ENCODE results near the gene RAB7A. TPM values are rescaled to one million over a fixed set of nuclear protein-coding genes. Genes with fewer than 3 reads are reported as not detected.

Gene RAB7A
- total and polyA plus RNA-seq, 4 experiments from 2014 or later = 141 to 269 (median 168) TPM

DNA sequence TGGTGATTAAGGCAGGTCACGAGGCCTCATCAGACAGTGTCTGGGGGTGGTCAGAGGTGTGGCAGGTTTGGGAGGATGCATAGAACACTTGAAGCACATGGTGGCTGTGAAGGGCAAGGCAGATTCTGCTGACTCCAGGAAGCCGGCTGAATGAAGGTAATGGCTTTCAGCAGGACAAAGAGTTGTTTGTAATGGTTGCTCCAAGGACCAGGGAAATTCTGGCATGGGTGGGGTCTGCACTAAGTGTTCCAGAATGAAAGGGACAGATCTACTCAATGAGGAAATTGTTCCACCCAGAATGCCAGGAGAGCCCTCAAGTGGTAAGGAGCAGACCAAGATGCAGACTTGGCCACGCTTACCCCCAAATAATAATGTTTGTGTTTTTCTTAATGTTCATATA, 82.7 kb downstream of the RAB7A start:
- Mint-ChIP-seq H3K4me1 (peaks cover 22 to 38% (median 30%) of the 10 kb centered on the region in 4 donors), H3K4me3 (no peak overlapping the region), H3K27me3 (no peaks in the 10 kb centered on the region), H3K9me3 (no peaks in the 10 kb centered on the region), H3K27ac (peak overlapping the region in 3 of 7 donors; percentile 14 to 62 (median 47)), H3K36me3 (peaks cover 55 to 74% of the 10 kb centered on the region in 2 donors)
- no peak for DNase-seq
- Histone ChIP-seq H3K27ac (ENCODE audit: low read depth, low read length) (no peak overlapping the region), H3K36me3 (ENCODE audit: insufficient read depth, low read length) (peaks cover 48% of the 10 kb centered on the region), H3K9me3 (ENCODE audit: control insufficient read depth in 1 of 2, low read length in 2 of 2) (no peaks in the 10 kb centered on the region), H3K27me3 (ENCODE audit: insufficient read depth, low read length) (no peaks in the 10 kb centered on the region), H3K4me3 (ENCODE audit: low read length in 2 of 2) (no peak overlapping the region), H3K4me1 (ENCODE audit: insufficient read depth, low read length) (peaks cover 27% of the 10 kb centered on the region)
- CTCF ChIA-PET (ENCODE audit: partially characterized antibody) = interaction anchor here (0.8 to 3.3 kb wide), 3 partner anchors 14 to 128 kb away, joined by 3 to 20 read pairs (median 9); no protein-coding TSS in a partner anchor
- POLR2A ChIA-PET (ENCODE audit: partially characterized antibody) = no interaction called here
- intact Hi-C loops (cut with micrococcal nuclease) = no loop called here

DNA sequence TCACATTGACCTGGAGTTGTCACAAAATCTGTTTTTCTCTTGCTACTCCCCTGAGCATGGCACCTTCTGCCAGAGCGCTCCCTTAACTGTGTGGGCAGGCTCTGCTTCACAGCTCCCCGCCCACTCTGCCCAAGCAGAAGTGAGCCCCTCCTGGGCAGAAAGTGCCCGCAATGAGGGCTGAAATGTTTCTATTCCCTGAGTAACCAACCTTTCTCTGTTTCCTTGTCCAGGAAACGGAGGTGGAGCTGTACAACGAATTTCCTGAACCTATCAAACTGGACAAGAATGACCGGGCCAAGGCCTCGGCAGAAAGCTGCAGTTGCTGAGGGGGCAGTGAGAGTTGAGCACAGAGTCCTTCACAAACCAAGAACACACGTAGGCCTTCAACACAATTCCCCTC, 87.1 kb downstream of the RAB7A start:
- Histone ChIP-seq H3K27me3 (ENCODE audit: insufficient read depth, low read length) (no peaks in the 10 kb centered on the region), H3K4me1 (ENCODE audit: insufficient read depth, low read length) (no peaks in the 10 kb centered on the region), H3K9me3 (ENCODE audit: control insufficient read depth in 1 of 2, low read length in 2 of 2) (no peaks in the 10 kb centered on the region), H3K4me3 (ENCODE audit: low read length in 2 of 2) (no peak overlapping the region), H3K36me3 (ENCODE audit: insufficient read depth, low read length) (peaks cover 41% of the 10 kb centered on the region), H3K27ac (ENCODE audit: low read depth, low read length) (no peak overlapping the region)
- peak overlapping the region in 3 of 7 donors; percentile 0 to 62 (median 10) for H3K27ac Mint-ChIP-seq
- H3K9me3 Mint-ChIP-seq = no peaks in the 10 kb centered on the region
- intact Hi-C loops (cut with micrococcal nuclease) = no loop called here
- peaks cover 57 to 82% of the 10 kb centered on the region in 2 donors for H3K36me3 Mint-ChIP-seq
- CTCF ChIA-PET (ENCODE audit: partially characterized antibody) = interaction anchor here (1.1 to 2.7 kb wide), 2 partner anchors 18 to 33 kb away, joined by 3 to 10 read pairs; no protein-coding TSS in a partner anchor
- no peak overlapping the region for H3K4me3 Mint-ChIP-seq
- DNase-seq = no peak
- POLR2A ChIA-PET (ENCODE audit: partially characterized antibody) = interaction anchor here (1.1 kb wide), 1 partner anchor 9 kb away, joined by 4 read pairs; no protein-coding TSS in a partner anchor
- H3K4me1 Mint-ChIP-seq = peaks cover 0 to 4% (median 1%) of the 10 kb centered on the region in 4 donors
- no peaks in the 10 kb centered on the region for H3K27me3 Mint-ChIP-seq

DNA sequence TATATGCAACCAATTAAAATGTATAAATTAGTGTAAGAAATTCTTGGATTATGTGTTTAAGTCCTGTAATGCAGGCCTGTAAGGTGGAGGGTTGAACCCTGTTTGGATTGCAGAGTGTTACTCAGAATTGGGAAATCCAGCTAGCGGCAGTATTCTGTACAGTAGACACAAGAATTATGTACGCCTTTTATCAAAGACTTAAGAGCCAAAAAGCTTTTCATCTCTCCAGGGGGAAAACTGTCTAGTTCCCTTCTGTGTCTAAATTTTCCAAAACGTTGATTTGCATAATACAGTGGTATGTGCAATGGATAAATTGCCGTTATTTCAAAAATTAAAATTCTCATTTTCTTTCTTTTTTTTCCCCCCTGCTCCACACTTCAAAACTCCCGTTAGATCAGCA, 88.1 kb downstream of the RAB7A start:
- Histone ChIP-seq H3K4me1 (ENCODE audit: insufficient read depth, low read length) (no peaks in the 10 kb centered on the region), H3K27ac (ENCODE audit: low read depth, low read length) (no peak overlapping the region), H3K27me3 (ENCODE audit: insufficient read depth, low read length) (no peaks in the 10 kb centered on the region), H3K4me3 (ENCODE audit: low read length in 2 of 2) (no peak overlapping the region), H3K9me3 (ENCODE audit: control insufficient read depth in 1 of 2, low read length in 2 of 2) (no peaks in the 10 kb centered on the region), H3K36me3 (ENCODE audit: insufficient read depth, low read length) (peaks cover 34% of the 10 kb centered on the region)
- Mint-ChIP-seq H3K4me3 (no peak overlapping the region), H3K27me3 (no peaks in the 10 kb centered on the region), H3K27ac (no peak overlapping the region), H3K9me3 (no peaks in the 10 kb centered on the region), H3K4me1 (peaks cover 0 to 4% (median 0%) of the 10 kb centered on the region in 4 donors), H3K36me3 (peaks cover 59 to 83% of the 10 kb centered on the region in 2 donors)
- intact Hi-C loops (cut with micrococcal nuclease) = no loop called here
- DNase-seq = no peak
- CTCF ChIA-PET (ENCODE audit: partially characterized antibody) = interaction anchor here (0.7 to 1.2 kb wide), 2 partner anchors 52 to 134 kb away, joined by 3 read pairs; no protein-coding TSS in a partner anchor
- POLR2A ChIA-PET (ENCODE audit: partially characterized antibody) = no interaction called here

DNA sequence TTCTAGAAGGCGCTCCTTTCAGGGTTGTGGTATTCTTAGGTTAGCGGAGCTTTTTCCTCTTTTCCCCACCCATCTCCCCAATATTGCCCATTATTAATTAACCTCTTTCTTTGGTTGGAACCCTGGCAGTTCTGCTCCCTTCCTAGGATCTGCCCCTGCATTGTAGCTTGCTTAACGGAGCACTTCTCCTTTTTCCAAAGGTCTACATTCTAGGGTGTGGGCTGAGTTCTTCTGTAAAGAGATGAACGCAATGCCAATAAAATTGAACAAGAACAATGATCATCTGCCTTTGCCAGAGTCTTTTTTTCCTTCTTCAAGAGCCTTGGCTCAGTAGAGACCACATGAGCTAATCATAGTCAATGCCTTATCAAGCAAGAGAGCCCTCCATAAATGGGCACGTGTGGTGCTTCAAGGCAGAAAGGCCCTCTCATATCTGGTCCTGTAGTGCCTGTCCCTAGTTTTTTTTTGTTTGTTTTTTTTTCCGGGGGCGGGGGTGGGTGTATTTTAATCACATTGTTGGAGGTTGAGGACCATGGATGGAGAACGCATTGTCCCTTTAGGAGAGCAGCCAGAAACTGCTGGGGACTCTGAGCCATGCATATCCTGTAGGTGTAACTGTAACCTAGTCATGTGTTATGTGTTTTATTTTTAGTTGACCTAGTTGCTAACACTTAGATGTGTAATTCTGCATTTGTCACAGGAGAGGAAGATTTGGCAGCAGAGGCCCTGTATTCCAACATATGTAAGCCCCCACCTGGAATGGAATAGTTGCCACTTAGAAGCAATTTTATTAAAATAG, 88.7 kb downstream of the RAB7A start:
- peaks cover 55 to 80% of the 10 kb centered on the region in 2 donors for H3K36me3 Mint-ChIP-seq
- Histone ChIP-seq H3K27ac (ENCODE audit: low read depth, low read length) (no peak overlapping the region), H3K36me3 (ENCODE audit: insufficient read depth, low read length) (peaks cover 30% of the 10 kb centered on the region), H3K9me3 (ENCODE audit: control insufficient read depth in 1 of 2, low read length in 2 of 2) (no peaks in the 10 kb centered on the region), H3K27me3 (ENCODE audit: insufficient read depth, low read length) (no peaks in the 10 kb centered on the region), H3K4me3 (ENCODE audit: low read length in 2 of 2) (no peak overlapping the region), H3K4me1 (ENCODE audit: insufficient read depth, low read length) (no peaks in the 10 kb centered on the region)
- peak overlapping the region in 3 of 7 donors; percentile 22 to 55 (median 48) for H3K27ac Mint-ChIP-seq
- POLR2A ChIA-PET (ENCODE audit: partially characterized antibody) = no interaction called here
- CTCF ChIA-PET (ENCODE audit: partially characterized antibody) = interaction anchor here (0.7 to 1.2 kb wide), 2 partner anchors 52 to 134 kb away, joined by 3 read pairs; no protein-coding TSS in a partner anchor
- H3K27me3 Mint-ChIP-seq = no peaks in the 10 kb centered on the region
- no peak overlapping the region for H3K4me3 Mint-ChIP-seq
- DNase-seq = no peak
- no peaks in the 10 kb centered on the region for H3K9me3 Mint-ChIP-seq
- intact Hi-C loops (cut with micrococcal nuclease) = no loop called here
- peaks cover 0 to 4% (median 0%) of the 10 kb centered on the region in 4 donors for H3K4me1 Mint-ChIP-seq

DNA sequence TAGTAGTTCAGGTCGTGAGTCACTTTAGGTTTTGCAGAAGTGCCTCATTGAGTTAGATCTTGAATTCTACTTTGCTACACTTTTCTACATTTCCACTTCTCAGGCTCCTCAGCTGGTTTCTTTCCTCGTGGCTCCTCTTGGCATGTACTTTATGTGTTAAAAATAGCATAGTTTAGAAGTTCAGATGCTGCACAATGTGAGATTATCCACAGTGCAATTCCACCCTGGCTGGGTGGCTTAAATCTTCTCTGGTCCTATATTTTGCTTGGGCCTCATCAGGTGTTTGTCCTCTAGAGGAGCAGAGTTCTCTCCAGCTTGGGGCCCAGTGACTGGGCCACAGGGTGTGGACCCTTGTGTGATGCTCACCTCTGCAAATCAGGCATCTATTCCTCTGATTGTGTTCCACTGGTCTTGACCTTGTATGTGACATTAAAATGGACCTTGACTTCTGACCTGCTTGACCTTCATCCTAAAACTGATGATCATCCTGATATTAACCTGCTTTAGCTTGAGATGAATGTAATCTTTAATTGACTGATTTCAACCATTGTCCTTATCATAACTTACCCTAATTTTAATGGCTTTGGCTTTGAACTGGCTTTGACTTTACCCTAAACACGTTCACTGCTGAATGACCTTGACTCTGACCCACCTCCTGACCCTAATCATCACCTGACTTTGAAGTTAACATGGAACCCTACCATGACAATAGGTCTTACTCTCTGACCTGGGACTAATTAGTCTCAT, 89.5 kb downstream of the RAB7A start:
- Mint-ChIP-seq H3K27ac (peak overlapping the region in 5 of 7 donors; percentile 0 to 67 (median 33)), H3K36me3 (peaks cover 56 to 76% of the 10 kb centered on the region in 2 donors), H3K9me3 (no peaks in the 10 kb centered on the region), H3K4me3 (no peak overlapping the region), H3K4me1 (peaks cover 0 to 4% (median 0%) of the 10 kb centered on the region in 4 donors), H3K27me3 (no peaks in the 10 kb centered on the region)
- Histone ChIP-seq H3K27ac (ENCODE audit: low read depth, low read length) (no peak overlapping the region), H3K27me3 (ENCODE audit: insufficient read depth, low read length) (no peaks in the 10 kb centered on the region), H3K4me3 (ENCODE audit: low read length in 2 of 2) (no peak overlapping the region), H3K4me1 (ENCODE audit: insufficient read depth, low read length) (no peaks in the 10 kb centered on the region), H3K36me3 (ENCODE audit: insufficient read depth, low read length) (peaks cover 30% of the 10 kb centered on the region), H3K9me3 (ENCODE audit: control insufficient read depth in 1 of 2, low read length in 2 of 2) (no peaks in the 10 kb centered on the region)
- intact Hi-C loops (cut with micrococcal nuclease) = no loop called here
- CTCF ChIA-PET (ENCODE audit: partially characterized antibody) = interaction anchor here (1.1 to 1.2 kb wide), 2 partner anchors 31 to 135 kb away, joined by 3 read pairs; no protein-coding TSS in a partner anchor
- DNase-seq = no peak
- POLR2A ChIA-PET (ENCODE audit: partially characterized antibody) = interaction anchor here (0.6 kb wide), 1 partner anchor 28 kb away, joined by 3 read pairs; no protein-coding TSS in a partner anchor

DNA sequence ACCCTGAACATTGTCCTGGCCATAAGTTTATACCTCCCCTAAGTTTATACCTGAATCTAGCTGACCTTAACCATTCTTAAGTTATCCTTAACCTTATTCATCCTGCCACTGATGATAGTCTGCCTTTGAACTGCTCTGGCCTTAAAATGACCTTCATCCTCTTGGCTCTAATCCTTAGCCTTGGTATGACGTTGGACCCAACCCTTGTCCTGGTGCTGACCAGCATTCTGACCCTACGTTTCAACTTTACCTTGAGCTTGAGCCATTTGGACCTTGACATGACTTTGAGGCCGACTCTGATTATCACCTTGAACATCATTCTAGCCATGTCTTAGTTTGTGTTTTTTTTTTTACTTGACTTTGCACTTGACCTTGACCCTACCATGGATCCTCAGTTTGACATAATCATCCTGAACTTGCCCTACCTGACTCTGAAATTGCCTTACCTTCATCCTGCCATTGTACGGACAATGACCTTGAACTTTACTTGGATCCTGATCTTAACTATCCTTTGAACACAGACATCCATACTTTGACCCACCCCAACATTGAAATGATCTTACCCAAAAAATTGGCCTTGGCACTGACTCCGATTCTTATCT, 92.3 kb downstream of the RAB7A start:
- H3K27me3 ChIP-seq (ENCODE audit: insufficient read depth, low read length) = no peaks in the 10 kb centered on the region
- no peak overlapping the region for H3K27ac ChIP-seq (ENCODE audit: low read depth, low read length)
- H3K36me3 ChIP-seq (ENCODE audit: insufficient read depth, low read length) = peaks cover 16% of the 10 kb centered on the region
- DNase-seq = no peak
- H3K4me1 ChIP-seq (ENCODE audit: insufficient read depth, low read length) = no peaks in the 10 kb centered on the region
- H3K27me3 Mint-ChIP-seq = no peaks in the 10 kb centered on the region
- H3K27ac Mint-ChIP-seq = peak overlapping the region in 3 of 7 donors; percentile 1 to 25 (median 15)
- H3K4me1 Mint-ChIP-seq = peaks cover 0 to 5% (median 0%) of the 10 kb centered on the region in 4 donors
- H3K9me3 ChIP-seq (ENCODE audit: control insufficient read depth in 1 of 2, low read length in 2 of 2) = no peaks in the 10 kb centered on the region
- intact Hi-C loops (cut with micrococcal nuclease) = no loop called here
- ChIA-PET CTCF (ENCODE audit: partially characterized antibody) (interaction anchor here (1.4 kb wide), 1 partner anchor 28 kb away, joined by 5 read pairs; no protein-coding TSS in a partner anchor), POLR2A (ENCODE audit: partially characterized antibody) (no interaction called here)
- no peaks in the 10 kb centered on the region for H3K9me3 Mint-ChIP-seq
- no peak overlapping the region for H3K4me3 Mint-ChIP-seq
- H3K4me3 ChIP-seq (ENCODE audit: low read length in 2 of 2) = no peak overlapping the region
- H3K36me3 Mint-ChIP-seq = peaks cover 43 to 53% of the 10 kb centered on the region in 2 donors

Measured in CD4-positive, alpha-beta memory T cell (primary cell).